Measurements from ENCODE around the gene USP9Y. TPM values are rescaled to one million over a fixed set of nuclear protein-coding genes. Genes with fewer than 3 reads are reported as not detected.

USP9Y gene
- total and polyA plus RNA-seq, 4 donors: 0.09 to 8.5 TPM; not detected in 2

DNA sequence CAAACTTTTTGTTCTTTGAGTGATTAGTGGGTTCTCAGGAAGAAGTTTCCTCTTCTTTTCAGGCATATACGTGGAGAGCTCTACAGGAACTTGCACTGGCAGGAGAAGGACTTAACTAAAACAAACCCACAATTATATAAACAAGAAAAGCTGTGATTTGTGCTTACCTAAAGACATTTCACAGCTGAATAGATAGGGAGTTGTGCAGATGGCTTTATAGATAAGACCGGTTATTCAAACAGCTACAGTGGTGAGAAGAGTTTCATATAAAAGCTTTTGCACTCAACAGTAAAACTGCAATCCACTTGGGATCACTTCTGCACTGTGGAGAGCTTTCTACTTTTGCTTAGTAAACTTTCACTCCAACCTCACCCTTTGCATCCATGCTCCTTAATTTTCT lies 197.6 kb downstream of the USP9Y start:
- 21% methylated on average over 2 of the region's 2 CpGs; no CpG with 5 or more reads in 1 of the 2 donors for WGBS, 2 donors
- no peak for ATAC-seq (ENCODE audit: insufficient read depth, low FRiP score)
- no peak overlapping the region for H3K9ac ChIP-seq (ENCODE audit: insufficient read depth in 1 of 2, low read length in 2 of 2)

DNA sequence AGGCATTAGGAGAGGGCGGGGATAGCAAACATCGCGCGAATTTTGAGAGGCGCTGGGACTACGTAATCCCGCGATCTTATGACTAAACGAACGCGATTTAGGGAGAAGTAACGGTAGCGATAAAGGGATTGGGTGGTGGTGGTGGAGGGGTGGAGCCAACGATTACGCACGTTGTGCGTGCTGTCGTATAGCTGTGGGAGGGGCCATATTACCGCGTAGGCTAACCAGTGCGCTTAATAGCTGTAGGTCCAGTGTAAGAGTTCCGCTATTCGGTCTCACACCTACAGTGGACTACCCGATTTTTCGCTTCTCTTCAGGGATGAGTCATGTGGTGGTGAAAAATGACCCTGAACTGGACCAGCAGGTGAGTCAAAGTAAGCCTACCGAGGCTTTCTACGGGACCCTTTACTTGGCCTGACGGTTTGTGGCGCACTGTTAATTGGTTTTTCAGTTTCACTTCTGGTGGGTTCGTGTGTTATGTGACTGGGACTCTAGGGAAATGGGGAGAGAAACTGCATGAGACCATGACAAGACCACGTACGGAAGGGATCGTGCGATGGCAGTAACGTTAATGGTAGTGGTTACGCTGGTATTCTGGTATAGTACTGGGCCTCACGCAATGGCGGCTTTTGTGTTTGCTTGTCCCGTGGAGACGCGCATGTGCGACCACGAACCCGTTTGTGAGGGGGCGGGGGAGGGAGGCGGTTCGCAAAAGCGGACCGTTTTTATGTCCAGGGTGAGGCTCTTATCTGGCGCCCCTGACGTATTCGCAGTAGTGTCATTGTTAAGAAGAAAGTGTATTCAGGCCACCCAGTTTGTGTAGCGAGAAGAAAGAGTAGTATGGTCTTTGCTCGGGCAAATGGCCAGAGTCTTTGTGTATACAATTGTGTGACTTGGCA lies 203.8 kb downstream of the USP9Y start, which contains the start of gene DDX3Y:
Gene DDX3Y (plus strand): TSS at position 251 of the 899 bp plus-strand sequence. CDS start 69 bp downstream, at position 320.
- 0% methylated on average over 52 of the region's 54 CpGs; no CpG with 5 or more reads in 1 of the 2 donors for WGBS, 2 donors
- peaks cover 0 to 3% (median 0%) of the 10 kb centered on the region in 5 donors for H3K4me1 ChIP-seq (ENCODE audit: control insufficient read depth in 5 of 5, insufficient read depth in 5 of 5, low read length in 5 of 5)
- H3K4me3 ChIP-seq: no peak within 1 kb of the TSS
- TF ChIP-seq, protein P1, sequence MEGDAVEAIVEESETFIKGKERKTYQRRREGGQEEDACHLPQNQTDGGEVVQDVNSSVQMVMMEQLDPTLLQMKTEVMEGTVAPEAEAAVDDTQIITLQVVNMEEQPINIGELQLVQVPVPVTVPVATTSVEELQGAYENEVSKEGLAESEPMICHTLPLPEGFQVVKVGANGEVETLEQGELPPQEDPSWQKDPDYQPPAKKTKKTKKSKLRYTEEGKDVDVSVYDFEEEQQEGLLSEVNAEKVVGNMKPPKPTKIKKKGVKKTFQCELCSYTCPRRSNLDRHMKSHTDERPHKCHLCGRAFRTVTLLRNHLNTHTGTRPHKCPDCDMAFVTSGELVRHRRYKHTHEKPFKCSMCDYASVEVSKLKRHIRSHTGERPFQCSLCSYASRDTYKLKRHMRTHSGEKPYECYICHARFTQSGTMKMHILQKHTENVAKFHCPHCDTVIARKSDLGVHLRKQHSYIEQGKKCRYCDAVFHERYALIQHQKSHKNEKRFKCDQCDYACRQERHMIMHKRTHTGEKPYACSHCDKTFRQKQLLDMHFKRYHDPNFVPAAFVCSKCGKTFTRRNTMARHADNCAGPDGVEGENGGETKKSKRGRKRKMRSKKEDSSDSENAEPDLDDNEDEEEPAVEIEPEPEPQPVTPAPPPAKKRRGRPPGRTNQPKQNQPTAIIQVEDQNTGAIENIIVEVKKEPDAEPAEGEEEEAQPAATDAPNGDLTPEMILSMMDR (IDR thresholded peaks at IDR 0.05; ENCODE audit: control extremely low read depth, extremely low read depth): no peak
- H3K36me3 ChIP-seq (ENCODE audit: control insufficient read depth in 4 of 4, insufficient read depth in 4 of 4, low read length in 4 of 4): no peaks in the 10 kb centered on the region
- H3K27me3 ChIP-seq (ENCODE audit: control insufficient read depth in 3 of 3, insufficient read depth in 3 of 3, low read length in 2 of 3): no peaks in the 10 kb centered on the region
- peak within 1 kb of the TSS in 1 of 2 donors; percentile 81 for H3K27ac ChIP-seq (ENCODE audit: low read depth in 1 of 2, low read length in 1 of 2)
- no peaks in the 10 kb centered on the region for H3K9me3 ChIP-seq (ENCODE audit: control insufficient read depth in 4 of 4, insufficient read depth in 3 of 4, low read length in 3 of 4)
- ATAC-seq (ENCODE audit: insufficient read depth, low FRiP score): no peak
- DNase-seq: peak in 1 of 3 donors; percentile 96
- no peak within 1 kb of the TSS for H3K9ac ChIP-seq (ENCODE audit: insufficient read depth in 1 of 2, low read length in 2 of 2)

More for the DNA sequence above, 197.6 kb downstream of the USP9Y start:
- H3K27ac ChIP-seq (ENCODE audit: low read depth in 1 of 2, low read length in 1 of 2): no peak overlapping the region
- DNase-seq: peak in 1 of 3 donors; percentile 8
- TF ChIP-seq, protein P1 (IDR thresholded peaks at IDR 0.05; ENCODE audit: control extremely low read depth, extremely low read depth): no peak
- no peaks in the 10 kb centered on the region for H3K9me3 ChIP-seq (ENCODE audit: control insufficient read depth in 4 of 4, insufficient read depth in 3 of 4, low read length in 3 of 4)
- H3K27me3 ChIP-seq (ENCODE audit: control insufficient read depth in 3 of 3, insufficient read depth in 3 of 3, low read length in 2 of 3): no peaks in the 10 kb centered on the region
- H3K36me3 ChIP-seq (ENCODE audit: control insufficient read depth in 4 of 4, insufficient read depth in 4 of 4, low read length in 4 of 4): no peaks in the 10 kb centered on the region
- no peak overlapping the region for H3K4me3 ChIP-seq
- H3K4me1 ChIP-seq (ENCODE audit: control insufficient read depth in 5 of 5, insufficient read depth in 5 of 5, low read length in 5 of 5): no peaks in the 10 kb centered on the region

DNA sequence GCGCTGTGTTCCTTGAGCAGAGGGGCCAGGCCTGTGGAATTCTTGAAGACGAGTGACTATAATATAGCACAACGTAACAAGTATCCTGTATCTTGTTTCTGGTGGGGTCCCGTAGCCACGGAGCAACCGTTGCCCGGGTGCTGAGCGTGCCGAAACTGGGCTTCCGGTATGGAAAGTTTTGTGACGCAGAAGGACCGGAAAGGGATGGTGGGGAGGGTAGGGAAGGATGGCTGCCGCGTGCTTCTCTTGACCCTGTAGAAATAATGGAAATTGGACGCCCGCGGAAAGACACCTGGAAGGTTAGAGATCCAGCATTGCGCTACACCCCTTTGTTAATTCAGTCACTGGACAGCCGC lies 204.5 kb downstream of the USP9Y start:
- 0% methylated on average over 19 of the region's 19 CpGs; no CpG with 5 or more reads in 1 of the 2 donors for whole genome bisulfite sequencing, 2 donors
- Histone ChIP-seq H3K9ac (ENCODE audit: insufficient read depth in 1 of 2, low read length in 2 of 2) (no peak overlapping the region), H3K9me3 (ENCODE audit: control insufficient read depth in 4 of 4, insufficient read depth in 3 of 4, low read length in 3 of 4) (no peaks in the 10 kb centered on the region), H3K27me3 (ENCODE audit: control insufficient read depth in 3 of 3, insufficient read depth in 3 of 3, low read length in 2 of 3) (no peaks in the 10 kb centered on the region), H3K36me3 (ENCODE audit: control insufficient read depth in 4 of 4, insufficient read depth in 4 of 4, low read length in 4 of 4) (no peaks in the 10 kb centered on the region), H3K27ac (ENCODE audit: low read depth in 1 of 2, low read length in 1 of 2) (peak overlapping the region in 1 of 2 donors; percentile 81), H3K4me3 (no peak overlapping the region), H3K4me1 (ENCODE audit: control insufficient read depth in 5 of 5, insufficient read depth in 5 of 5, low read length in 5 of 5) (peaks cover 0 to 3% (median 0%) of the 10 kb centered on the region in 5 donors)
- no peak for ATAC-seq (ENCODE audit: insufficient read depth, low FRiP score)
- TF ChIP-seq, protein P1 (IDR thresholded peaks at IDR 0.05; ENCODE audit: control extremely low read depth, extremely low read depth): no peak
- no peak for DNase-seq

Measured in lung (tissue), 12 donors.